SK-N-SH (cell line): ENCODE data around the gene MROH7.

ENCODE experiments used
- EZH2phosphoT487 ChIP-seq: fragments of 200-600 bp; sonication (generic); IDR thresholded peaks from 2 replicates; pipeline ENCODE4 v1.6.1; 2017; ENCODE audit warnings: low read depth, mixed run types, mild to moderate bottlenecking, antibody characterized with exemption, moderate library complexity, borderline replicate concordance
- REST ChIP-seq: IDR thresholded peaks from 2 replicates; pipeline ENCODE4 v1.6.1; 2012; ENCODE audit warnings: mild to moderate bottlenecking, low read depth, low read length, moderate library complexity

- no peak for TF ChIP-seq EZH2phosphoT487
- no peak for TF ChIP-seq REST
Measured at GRCh38 chr1:54681358-54681757, 39.8 kb downstream of the MROH7 start.
